Panc1 (cell line): ENCODE measurements around the gene FAM221B. TPM values are rescaled to one million over a fixed set of nuclear protein-coding genes. Genes with fewer than 3 reads are reported as not detected.

Source experiments
- ATAC-seq: fragments of 200-7000 bp; cut with Tn5 transposase; 2 replicates; pipeline ENCODE4 v1.9.1; 2020; ENCODE audit warnings: mild to moderate bottlenecking, moderate library complexity
- BruUV-seq: library from RNA; stranded (reverse); fragments of 400-500 nt; replicated peaks from 2 replicates; lab custom pipeline; 2021; lab: Mats Ljungman, UMichigan
- CTCF ChIA-PET: fragments of 300-600 bp; sonication (Branson Sonifier 250); formaldehyde crosslinking; loops from one replicate; lab custom pipeline; 2022; ENCODE audit warnings: antibody characterized with exemption; lab: Charles Lee
- POLR2A ChIA-PET: fragments of 300-600 bp; sonication (Branson Sonifier 250); formaldehyde crosslinking; loops from one replicate; lab custom pipeline; 2022; ENCODE audit warnings: antibody characterized with exemption; lab: Charles Lee
- DNase-seq: peaks from one replicate; pipeline ENCODE4 v3.0.0-alpha.2; 2010; ENCODE audit warnings: low read depth, low spot score
- H3K27ac ChIP-seq: 2 replicates; pipeline ENCODE4 v1.5.1; 2011; ENCODE audit warnings: mild to moderate bottlenecking, low read length, inconsistent platforms
- H3K27me3 ChIP-seq: fragments of 200-500 bp; sonication (Bioruptor generic); 2 replicates; pipeline ENCODE4 v1.6.0; 2014; ENCODE audit warnings: low read length, inconsistent platforms; ENCODE audit not compliant: control insufficient read depth, insufficient read depth
- H3K36me3 ChIP-seq: fragments of 200-500 bp; sonication (Bioruptor generic); 2 replicates; pipeline ENCODE4 v1.5.1; 2014; ENCODE audit warnings: inconsistent platforms, mild to moderate bottlenecking, low read length, moderate library complexity; ENCODE audit not compliant: control insufficient read depth, insufficient read depth
- H3K4me1 ChIP-seq: 2 replicates; pipeline ENCODE4 v1.5.1; 2011; ENCODE audit warnings: inconsistent platforms, mild to moderate bottlenecking, low read length, moderate library complexity; ENCODE audit not compliant: control insufficient read depth, insufficient read depth
- H3K4me3 ChIP-seq, 2 experiments: 2 replicates each; pipeline ENCODE4 v1.5.1; 2011 to 2012; ENCODE audit warnings: low read depth in 2 of 2, low read length in 2 of 2, mild to moderate bottlenecking in 2 of 2, inconsistent platforms in 1 of 2, moderate library complexity in 1 of 2
- H3K9me3 ChIP-seq: fragments of 200-500 bp; sonication (Bioruptor generic); 2 replicates; pipeline ENCODE4 v1.5.1; 2014; ENCODE audit warnings: low read depth, mild to moderate bottlenecking, inconsistent platforms, low read length, moderate library complexity; ENCODE audit not compliant: control insufficient read depth, insufficient read depth
- CTCF ChIP-seq: fragments of 450-650 bp; IDR thresholded peaks from 2 replicates; pipeline ENCODE4 v1.5.1; 2017; ENCODE audit warnings: mild to moderate bottlenecking
- POLR2AphosphoS5 ChIP-seq: IDR thresholded peaks from 2 replicates; pipeline ENCODE4 v1.6.1; 2012; ENCODE audit warnings: mild to moderate bottlenecking, low read depth, low read length, moderate library complexity
- REST ChIP-seq, 2 experiments: IDR thresholded peaks; 2 replicates each; pipeline ENCODE4 v1.6.1; 2011 to 2012; ENCODE audit warnings: low read depth in 2 of 2, control low read depth in 1 of 2, low read length in 1 of 2, mild to moderate bottlenecking in 1 of 2, moderate library complexity in 1 of 2; ENCODE audit not compliant: insufficient read depth in 1 of 2
- SIN3A ChIP-seq: IDR thresholded peaks from 2 replicates; pipeline ENCODE4 v1.6.1; 2012; ENCODE audit warnings: low read depth, mild to moderate bottlenecking, low read length, moderate library complexity, borderline replicate concordance; ENCODE audit not compliant: insufficient read depth
- TCF7L2 ChIP-seq: IDR thresholded peaks from 2 replicates; pipeline ENCODE4 v1.6.1; 2011; ENCODE audit warnings: mild to moderate bottlenecking, low read depth, low read length, inconsistent platforms
- in situ Hi-C: cut with HindIII; loops from 2 replicates; pipeline ENCODE4 v1.10.0; 2016; ENCODE audit warnings: low sequenced_read_pairs, low pct_unique_long_range_greater_than_20kb
- intact Hi-C: fragments of 100-400 bp; cut with micrococcal nuclease; formaldehyde crosslinking; loops from one replicate; pipeline ENCODE4 v1.10.0; 2022; ENCODE audit not compliant: unreplicated experiment
- total RNA-seq: library from RNA; stranded (reverse); gene quantifications from one replicate; pipeline ENCODE4 v1.2.1, GENCODE V29; 2021; ENCODE audit not compliant: unreplicated experiment

FAM221B gene
- total RNA-seq, 1 experiment from 2014 or later: not detected

GRCh38 chr9:35835766-35836165 lies 7.2 kb upstream of the FAM221B start:
- no peaks in the 10 kb centered on the region for H3K9me3 ChIP-seq
- H3K36me3 ChIP-seq: no peaks in the 10 kb centered on the region
- intact Hi-C loops (no loop called here), in situ Hi-C loops (no loop called here)
- POLR2A ChIA-PET: no interaction called here
- no peaks in the 10 kb centered on the region for H3K27me3 ChIP-seq
- no peak for TF ChIP-seq SIN3A
- no peak for TF ChIP-seq TCF7L2
- TF ChIP-seq REST (IDR thresholded peaks at IDR 0.05; ENCODE audit: insufficient read depth in 1 of 2, low read depth in 2 of 2, low read length in 1 of 2): no peak
- no peak for TF ChIP-seq POLR2AphosphoS5
- no peak for TF ChIP-seq CTCF
- no peak overlapping the region for H3K27ac ChIP-seq
- ATAC-seq (no peak), DNase-seq (no peak)
- CTCF ChIA-PET: interaction anchor here (0.6 to 0.9 kb wide), 3 partner anchors 32 to 696 kb away, joined by 3 to 4 read pairs (median 3); no protein-coding TSS in a partner anchor
- H3K4me1 ChIP-seq: no peaks in the 10 kb centered on the region
- BruUV-seq: no TSS peak
- no peak overlapping the region for H3K4me3 ChIP-seq

GRCh38 chr9:35835216-35835632 lies 6.7 kb upstream of the FAM221B start:
- DNase-seq (no peak), ATAC-seq (no peak)

More at GRCh38 chr9:35835216-35835632, 6.7 kb upstream of the FAM221B start:
- CTCF ChIA-PET: interaction anchor here (0.6 to 0.9 kb wide), 3 partner anchors 31 to 696 kb away, joined by 3 to 4 read pairs (median 3); no protein-coding TSS in a partner anchor
- no peak overlapping the region for H3K4me3 ChIP-seq
- in situ Hi-C loops: no loop called here
- no TSS peak for BruUV-seq
- POLR2A ChIA-PET: no interaction called here
- no peaks in the 10 kb centered on the region for H3K9me3 ChIP-seq
- no peak overlapping the region for H3K27ac ChIP-seq
- intact Hi-C loops: no loop called here
- H3K27me3 ChIP-seq: no peaks in the 10 kb centered on the region
- H3K4me1 ChIP-seq: no peaks in the 10 kb centered on the region
- no peaks in the 10 kb centered on the region for H3K36me3 ChIP-seq
- TF ChIP-seq CTCF (peak; percentile 56; the same call in 1 of the 2 replicates), TCF7L2 (no peak)
